Stimulated activated CD8-positive, alpha-beta memory T cell treated with anti-CD3 and anti-CD28 coated beads, Interleukin-15, amount 100 ng/mL, for 48 hours (primary cell): Measurements from ENCODE around the gene TXN.
"Not testable (repeated sequence)": the region's sequence is repeated elsewhere in the genome, so short reads cannot be mapped to it uniquely, and the experiment has no call there.

Experiments used
- DNase-seq, 2 donors: peaks; one replicate each; pipeline ENCODE4 v3.0.0-alpha.2; 2020; ENCODE audit warnings: low read depth in 2 of 2

The TXN gene

GRCh38 chr9:110208031-110208430 is 48.3 kb downstream of the TXN start, which contains the start of gene C9orf152:
TSS of gene C9orf152 (minus strand) at chr9:110208159. CDS start at chr9:110207579, 580 bp downstream.
- DNase-seq = no peak

GRCh38 chr9:110207071-110207641 is 49.2 kb downstream of the TXN start:
- no peak for DNase-seq

DNA sequence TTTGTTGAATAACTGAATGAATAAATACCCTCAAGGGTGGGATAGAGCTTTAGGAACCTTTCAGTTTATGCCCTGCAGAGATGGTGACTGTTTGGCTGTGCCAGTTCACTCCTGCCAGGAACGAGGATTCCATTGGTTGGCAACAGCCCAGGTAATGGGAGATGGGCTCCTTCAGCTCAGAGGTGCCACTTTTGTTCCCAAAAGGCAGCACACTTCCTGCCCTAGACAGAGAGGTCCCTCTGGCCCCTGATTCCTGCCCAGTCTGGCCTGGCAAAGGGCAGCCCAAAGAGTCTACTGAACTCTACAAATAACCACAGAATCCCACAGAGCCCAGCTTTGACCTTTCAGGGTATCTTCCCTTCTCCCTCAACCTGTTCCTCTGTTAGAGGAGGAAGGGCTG is 49.9 kb downstream of the TXN start:
- no peak for DNase-seq

DNA sequence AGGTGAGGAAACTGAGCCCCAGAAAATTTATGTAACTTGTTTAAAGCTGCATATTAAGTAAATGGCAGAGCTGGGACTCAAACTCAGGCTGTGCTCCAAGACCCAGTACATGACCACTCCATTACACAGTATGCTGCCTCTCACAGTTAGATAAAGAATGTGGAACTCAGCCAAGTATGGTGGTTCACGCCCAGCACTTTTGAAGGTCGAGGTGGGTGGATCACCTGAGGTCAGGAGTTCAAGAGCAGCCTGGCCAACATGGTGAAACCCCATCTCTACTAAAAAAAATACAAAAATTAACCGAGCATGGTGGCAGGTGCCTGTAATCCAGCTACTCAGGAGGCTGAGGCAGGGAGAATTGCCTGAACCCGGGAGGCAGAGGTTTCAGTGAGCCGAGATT is 50.7 kb downstream of the TXN start:
- not testable (repeated sequence) for DNase-seq

- DNase-seq = no peak
These were observed 54.1 kb downstream of the TXN start for GRCh38 chr9:110202232-110202631.

- DNase-seq = no peak
These were observed 56.7 kb downstream of the TXN start for GRCh38 chr9:110199643-110200042.

DNA sequence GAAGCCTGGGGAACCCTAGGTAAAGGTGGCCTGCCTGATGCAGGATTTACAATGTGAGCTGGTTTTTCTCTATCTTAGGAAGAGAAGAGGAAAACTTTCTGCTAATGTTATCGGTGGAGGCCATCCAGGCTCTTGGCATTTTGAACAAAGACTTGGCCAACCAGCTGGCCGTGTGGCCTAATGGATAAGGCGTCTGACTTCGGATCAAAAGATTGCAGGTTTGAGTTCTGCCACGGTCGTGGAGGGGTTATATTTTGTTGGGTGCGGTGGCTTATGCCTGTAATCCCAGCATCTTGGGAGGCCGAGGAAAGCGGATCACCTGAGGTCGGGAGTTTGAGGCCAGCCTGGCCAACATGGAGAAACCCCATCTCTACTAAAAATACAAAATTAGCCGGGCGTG is 58.0 kb downstream of the TXN start:
- DNase-seq = no peak

- no peak for DNase-seq
These were observed 58.7 kb downstream of the TXN start for GRCh38 chr9:110197330-110198187.

GRCh38 chr9:110196084-110196499 is 60.2 kb downstream of the TXN start:
- not testable (repeated sequence) for DNase-seq
